DND-41 (cell line): ENCODE measurements around the gene ALDH18A1.

Experiments
- ATAC-seq: fragments of 200-7000 bp; cut with Tn5 transposase; 3 replicates; pipeline ENCODE4 v1.9.1; 2021; ENCODE audit warnings: low read depth; ENCODE audit not compliant: insufficient read depth
- DNase-seq: peaks from one replicate; pipeline ENCODE4 v3.0.0-alpha.2; 2020
- H2AFZ ChIP-seq: 2 replicates; pipeline ENCODE4 v1.6.0; 2012; ENCODE audit warnings: low read depth, low read length
- H3K27ac ChIP-seq: 2 replicates; pipeline ENCODE4 v1.5.1; 2012; ENCODE audit warnings: low read length, inconsistent platforms
- H3K27me3 ChIP-seq: fragments of 200-600 bp; sonication (generic); 2 replicates; pipeline ENCODE4 v1.6.0; 2012; ENCODE audit warnings: low read length, mild to moderate bottlenecking, inconsistent platforms; ENCODE audit not compliant: insufficient read depth, poor library complexity
- H3K36me3 ChIP-seq: 2 replicates; pipeline ENCODE4 v1.5.1; 2012; ENCODE audit warnings: low read length, inconsistent platforms; ENCODE audit not compliant: insufficient read depth
- H3K4me1 ChIP-seq: 2 replicates; pipeline ENCODE4 v1.5.1; 2012; ENCODE audit warnings: mild to moderate bottlenecking, low read length; ENCODE audit not compliant: insufficient read depth
- H3K4me2 ChIP-seq: 2 replicates; pipeline ENCODE4 v1.6.0; 2012; ENCODE audit warnings: mild to moderate bottlenecking, moderate library complexity, low read length, inconsistent platforms; ENCODE audit not compliant: insufficient read depth
- H3K4me3 ChIP-seq, 2 experiments: fragments of 200-600 bp in 1 of 2; shearing (Covaris generic) in 1 of 2; 2 replicates each; pipeline ENCODE4 v1.5.1; 2012 to 2016; ENCODE audit warnings: inconsistent platforms in 2 of 2, low read length in 2 of 2, mild to moderate bottlenecking in 2 of 2, low read depth in 1 of 2, moderate library complexity in 1 of 2
- H3K79me2 ChIP-seq: 2 replicates; pipeline ENCODE4 v1.6.0; 2012; ENCODE audit warnings: low read length, inconsistent platforms; ENCODE audit not compliant: insufficient read depth
- H3K9ac ChIP-seq: 2 replicates; pipeline ENCODE4 v1.6.0; 2012; ENCODE audit warnings: low read depth, mild to moderate bottlenecking, inconsistent platforms, low read length, moderate library complexity
- H3K9me3 ChIP-seq: 2 replicates; pipeline ENCODE4 v1.5.1; 2012; ENCODE audit warnings: low read length, moderate library complexity, mild to moderate bottlenecking, inconsistent platforms; ENCODE audit not compliant: insufficient read depth, severe bottlenecking
- H4K20me1 ChIP-seq: 2 replicates; pipeline ENCODE4 v1.6.0; 2012; ENCODE audit warnings: low read length; ENCODE audit not compliant: insufficient read depth
- EZH2 ChIP-seq: IDR thresholded peaks from 3 replicates; pipeline ENCODE4 v1.6.1; 2012; ENCODE audit warnings: borderline replicate concordance, low read depth, mild to moderate bottlenecking, moderate library complexity, low read length, inconsistent platforms; ENCODE audit not compliant: severe bottlenecking
- TF ChIP-seq, protein P1 (sequence below): IDR thresholded peaks from 2 replicates; pipeline ENCODE4 v1.5.1; 2012; ENCODE audit warnings: borderline replicate concordance, low read length, moderate library complexity, mild to moderate bottlenecking; ENCODE audit not compliant: poor library complexity, severe bottlenecking; ENCODE audit errors: extremely low read depth

Gene ALDH18A1

DNA sequence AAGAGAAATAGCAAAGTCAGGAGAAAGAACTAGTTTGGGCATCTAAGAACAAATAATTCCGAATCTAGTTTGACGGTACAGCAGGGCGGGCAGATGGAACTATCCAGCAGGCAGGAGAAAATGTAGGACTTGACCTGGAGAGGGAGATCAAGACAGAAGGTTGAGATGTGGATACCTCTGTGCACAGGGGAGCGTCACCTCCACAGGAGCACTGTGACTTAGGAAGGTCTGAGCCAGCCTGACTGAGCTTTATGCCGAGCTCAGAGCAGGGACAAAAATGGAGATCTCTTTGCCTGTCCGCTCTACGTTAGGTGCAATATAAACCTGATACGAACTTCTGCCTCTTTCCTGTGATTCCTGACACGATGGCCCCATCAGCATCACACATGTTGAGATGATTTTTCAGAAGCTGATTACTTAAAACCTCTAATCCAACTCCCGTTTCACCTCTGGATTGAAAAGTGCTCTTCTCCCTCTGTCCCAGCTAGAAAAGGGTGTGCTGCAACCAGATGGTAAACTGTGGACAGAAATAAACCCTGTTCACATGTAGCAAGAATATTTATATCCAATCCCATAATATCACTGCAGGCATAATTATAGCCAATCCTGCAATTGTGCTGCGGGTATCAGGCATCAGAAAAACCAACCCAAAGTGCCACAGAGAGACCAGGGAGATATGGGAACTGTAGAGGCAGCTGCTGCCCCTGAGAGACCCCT, 81.7 kb downstream of the ALDH18A1 start:
- Histone ChIP-seq H4K20me1 (no peaks in the 10 kb centered on the region), H3K36me3 (no peaks in the 10 kb centered on the region), H3K4me1 (no peaks in the 10 kb centered on the region), H3K9me3 (no peaks in the 10 kb centered on the region), H3K9ac (no peak overlapping the region), H3K4me2 (no peak overlapping the region), H2AFZ (no peak overlapping the region), H3K79me2 (no peaks in the 10 kb centered on the region), H3K27me3 (peaks cover 16% of the 10 kb centered on the region), H3K4me3 (no peak overlapping the region), H3K27ac (no peak overlapping the region)
- DNase-seq = no peak
- no peak for TF ChIP-seq EZH2
- TF ChIP-seq, protein P1, sequence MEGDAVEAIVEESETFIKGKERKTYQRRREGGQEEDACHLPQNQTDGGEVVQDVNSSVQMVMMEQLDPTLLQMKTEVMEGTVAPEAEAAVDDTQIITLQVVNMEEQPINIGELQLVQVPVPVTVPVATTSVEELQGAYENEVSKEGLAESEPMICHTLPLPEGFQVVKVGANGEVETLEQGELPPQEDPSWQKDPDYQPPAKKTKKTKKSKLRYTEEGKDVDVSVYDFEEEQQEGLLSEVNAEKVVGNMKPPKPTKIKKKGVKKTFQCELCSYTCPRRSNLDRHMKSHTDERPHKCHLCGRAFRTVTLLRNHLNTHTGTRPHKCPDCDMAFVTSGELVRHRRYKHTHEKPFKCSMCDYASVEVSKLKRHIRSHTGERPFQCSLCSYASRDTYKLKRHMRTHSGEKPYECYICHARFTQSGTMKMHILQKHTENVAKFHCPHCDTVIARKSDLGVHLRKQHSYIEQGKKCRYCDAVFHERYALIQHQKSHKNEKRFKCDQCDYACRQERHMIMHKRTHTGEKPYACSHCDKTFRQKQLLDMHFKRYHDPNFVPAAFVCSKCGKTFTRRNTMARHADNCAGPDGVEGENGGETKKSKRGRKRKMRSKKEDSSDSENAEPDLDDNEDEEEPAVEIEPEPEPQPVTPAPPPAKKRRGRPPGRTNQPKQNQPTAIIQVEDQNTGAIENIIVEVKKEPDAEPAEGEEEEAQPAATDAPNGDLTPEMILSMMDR = no peak
- ATAC-seq = no peak

DNA sequence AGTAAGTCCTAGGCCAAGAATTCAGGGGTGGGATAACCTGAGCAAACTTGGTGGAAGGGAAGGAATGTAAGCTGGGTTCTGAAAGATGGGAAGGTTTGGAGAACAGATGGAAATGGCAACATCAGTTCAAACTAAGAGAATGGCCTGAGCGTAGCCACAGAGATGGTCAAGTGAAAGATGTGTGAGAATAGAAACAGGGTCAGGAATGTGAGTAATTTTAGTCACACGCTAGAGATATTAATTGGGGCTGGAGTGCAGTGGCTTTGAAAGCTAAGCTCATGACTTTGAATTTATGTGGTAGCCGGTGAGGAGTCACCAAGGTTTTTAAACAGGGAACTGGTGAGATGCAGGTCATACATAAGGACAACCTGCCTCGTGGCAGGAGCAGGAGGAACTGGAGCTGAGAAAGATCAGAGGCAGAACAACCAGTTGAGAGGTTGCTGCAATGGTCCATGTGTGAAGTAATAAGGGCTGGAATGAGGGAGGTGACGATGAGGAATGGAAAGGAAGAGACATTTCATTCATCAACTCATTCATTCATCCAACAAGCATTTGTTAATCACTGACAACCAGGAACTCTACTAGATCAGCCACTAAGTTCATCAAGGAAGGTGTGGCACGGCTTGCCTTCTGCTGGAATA, 82.4 kb downstream of the ALDH18A1 start:
- ATAC-seq = no peak
- no peak overlapping the region for H2AFZ ChIP-seq

DNA sequence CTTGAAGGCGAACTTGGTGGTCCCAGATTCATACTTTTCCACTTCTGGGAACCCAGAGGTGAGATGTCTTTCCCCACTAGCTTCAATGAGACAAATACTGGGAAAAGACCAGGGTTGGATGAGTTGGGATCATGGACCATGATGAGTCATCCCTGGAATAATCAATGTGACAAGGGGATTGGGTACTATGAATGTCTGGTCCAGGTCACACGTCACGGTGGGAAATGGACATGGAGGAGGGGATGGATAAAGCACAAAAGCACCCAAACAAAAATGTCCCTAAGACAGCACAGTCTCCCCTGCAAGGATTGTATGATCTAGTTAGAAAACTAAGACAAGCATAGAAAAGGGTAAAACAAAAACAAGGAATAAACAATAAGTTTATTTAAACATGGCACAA, 83.0 kb downstream of the ALDH18A1 start:
- ATAC-seq (no peak), DNase-seq (no peak)
- H3K27ac ChIP-seq = no peak overlapping the region
- H3K4me3 ChIP-seq = no peak overlapping the region
- no peak overlapping the region for H2AFZ ChIP-seq
- H3K9me3 ChIP-seq = no peaks in the 10 kb centered on the region
- H3K36me3 ChIP-seq = no peaks in the 10 kb centered on the region
- TF ChIP-seq, protein P1 = no peak
- no peak for TF ChIP-seq EZH2
- peaks cover 16% of the 10 kb centered on the region for H3K27me3 ChIP-seq
- no peak overlapping the region for H3K4me2 ChIP-seq
- no peaks in the 10 kb centered on the region for H3K4me1 ChIP-seq
- no peak overlapping the region for H3K9ac ChIP-seq
- no peaks in the 10 kb centered on the region for H3K79me2 ChIP-seq
- H4K20me1 ChIP-seq = no peaks in the 10 kb centered on the region

More for the DNA sequence above, 82.4 kb downstream of the ALDH18A1 start:
- no peak for DNase-seq
- no peak overlapping the region for H3K9ac ChIP-seq
- peaks cover 16% of the 10 kb centered on the region for H3K27me3 ChIP-seq
- no peak overlapping the region for H3K4me3 ChIP-seq
- H3K79me2 ChIP-seq = no peaks in the 10 kb centered on the region
- H3K9me3 ChIP-seq = no peaks in the 10 kb centered on the region
- H3K4me1 ChIP-seq = no peaks in the 10 kb centered on the region
- no peak overlapping the region for H3K4me2 ChIP-seq
- no peak overlapping the region for H3K27ac ChIP-seq
- no peaks in the 10 kb centered on the region for H4K20me1 ChIP-seq
- H3K36me3 ChIP-seq = no peaks in the 10 kb centered on the region
- TF ChIP-seq EZH2 = no peak
- TF ChIP-seq, protein P1 = no peak
